Stomach (tissue), 4 donors: ENCODE measurements around the gene MS4A6E.

ENCODE experiments used
- CTCF ChIP-seq, 7 experiments: fragments of 450-650 bp in 4 of 7; fragments of 200-600 bp in 3 of 7; sonication (generic) in 3 of 7; IDR thresholded peaks; one replicate each; pipeline ENCODE4 v1.5.1; 2016 to 2019; ENCODE audit warnings: antibody characterized with exemption in 7 of 7, control low read depth in 2 of 7, mild to moderate bottlenecking in 1 of 7
- POLR2A ChIP-seq, 4 donors: fragments of 450-650 bp; IDR thresholded peaks; one replicate each; pipeline ENCODE4 v1.6.1; 2016; ENCODE audit warnings: antibody characterized with exemption in 4 of 4, control low read depth in 2 of 4, mild to moderate bottlenecking in 1 of 4, moderate library complexity in 1 of 4

GRCh38 chr11:60372767-60373166, 45.7 kb downstream of the MS4A6E start:
- TF ChIP-seq POLR2A (IDR thresholded peaks at IDR 0.05) (no peak), CTCF (IDR thresholded peaks at IDR 0.05) (no peak)
